ENCODE results near the gene PTPN23. TPM values are rescaled to one million over a fixed set of nuclear protein-coding genes. Genes with fewer than 3 reads are reported as not detected.

The PTPN23 gene
- total RNA-seq, 1 donor from 2014 or later = 33.7 TPM

Other genes with a start within 250 kb of the PTPN23 start
- gene SETD2, start 216.9 kb upstream of the PTPN23 start, total RNA-seq = 41.2 and 45.7 TPM in 2 replicates
- 3.3 and 3.4 TPM in 2 replicates for gene KIF9, start 98.2 kb upstream of the PTPN23 start, total RNA-seq
- gene KLHL18, start 98.1 kb upstream of the PTPN23 start, total RNA-seq = 48.3 and 48.7 TPM in 2 replicates
- 86.3 and 91.2 TPM in 2 replicates for gene SCAP, start 94.9 kb downstream of the PTPN23 start, total RNA-seq
- 44.7 and 47.9 TPM in 2 replicates for gene ELP6, start 132.7 kb downstream of the PTPN23 start, total RNA-seq
- gene CSPG5, start 197.8 kb downstream of the PTPN23 start, total RNA-seq = 1.4 and 1.7 TPM in 2 replicates

Data from activated T-helper 1 cell treated with anti-CD3 and anti-CD28 coated beads, Interleukin-12 subunit alpha, Interleukin-12 subunit beta, Interleukin-2, Interleukin-4 antibody, amounts not matched to agents 30 ng/mL and 10 ng/mL and 1 ng/mL, durations not matched to agents 14 hours and 24 hours and 36 hours (primary cell).